HG03439 (cell line): ENCODE results near the gene TAPT1.
A peak's percentile ranks its signal among the peaks of the same experiment; 100 is the strongest.

Experiments used
- ATAC-seq: cut with Tn5 transposase; IDR thresholded peaks from one replicate; pipeline ENCODE4 v1.9.1; 2021; ENCODE audit warnings: mild to moderate bottlenecking, moderate library complexity; ENCODE audit not compliant: unreplicated experiment

Gene TAPT1

GRCh38 chr4:16248605-16249004 lies 22.3 kb upstream of the TAPT1 start:
- ATAC-seq, result no peak

GRCh38 chr4:16245241-16245640 lies 19.0 kb upstream of the TAPT1 start:
- no peak for ATAC-seq

GRCh38 chr4:16243285-16243684 lies 17.0 kb upstream of the TAPT1 start:
- ATAC-seq, result no peak

- no peak for ATAC-seq
These were observed 14.0 kb upstream of the TAPT1 start for GRCh38 chr4:16240300-16240699.

GRCh38 chr4:16239086-16239485 lies 12.8 kb upstream of the TAPT1 start:
- no peak for ATAC-seq

- no peak for ATAC-seq
These were observed 12.1 kb upstream of the TAPT1 start for GRCh38 chr4:16238327-16238726.

- no peak for ATAC-seq
These were observed 11.4 kb upstream of the TAPT1 start for GRCh38 chr4:16237715-16238114.

GRCh38 chr4:16236402-16237023 lies 10.2 kb upstream of the TAPT1 start:
- ATAC-seq, result no peak

GRCh38 chr4:16235209-16235608 lies 8.9 kb upstream of the TAPT1 start:
- ATAC-seq, result no peak

- ATAC-seq, result no peak
These were observed 7.4 kb upstream of the TAPT1 start for GRCh38 chr4:16233569-16234177.

GRCh38 chr4:16231570-16232245 lies 5.4 kb upstream of the TAPT1 start:
- ATAC-seq, result no peak

- no peak for ATAC-seq
These were observed 4.0 kb upstream of the TAPT1 start for GRCh38 chr4:16230308-16230707.

GRCh38 chr4:16229604-16230003 lies 3.3 kb upstream of the TAPT1 start:
- ATAC-seq, result no peak

- ATAC-seq, result no peak
These were observed 1.2 kb upstream of the TAPT1 start for GRCh38 chr4:16227462-16227868.

- peak; percentile 57 for ATAC-seq
These were observed 668 bp upstream of the TAPT1 start for GRCh38 chr4:16226816-16227461.

- no peak for ATAC-seq
These were observed 956 bp downstream of the TAPT1 start for GRCh38 chr4:16225167-16225862.

- ATAC-seq, result no peak
These were observed 1.8 kb downstream of the TAPT1 start for GRCh38 chr4:16224264-16225166.

GRCh38 chr4:16222957-16223527 lies 3.2 kb downstream of the TAPT1 start:
- no peak for ATAC-seq

GRCh38 chr4:16218950-16219349 lies 7.3 kb downstream of the TAPT1 start:
- no peak for ATAC-seq
